SU-DHL-6 (cell line): ENCODE results near the gene DPP6.

Experiments
- H2AFZ ChIP-seq: fragments of 200-600 bp; sonication (generic); 2 replicates; pipeline ENCODE4 v1.6.1; 2014; ENCODE audit warnings: low read depth, mild to moderate bottlenecking, moderate library complexity, mixed read lengths, antibody characterized with exemption, low read length; ENCODE audit not compliant: severe bottlenecking
- H3F3A ChIP-seq: fragments of 200-600 bp; shearing (Covaris generic); 2 replicates; pipeline ENCODE4 v1.6.0; 2016; ENCODE audit warnings: antibody characterized with exemption, mild to moderate bottlenecking; ENCODE audit not compliant: insufficient read depth
- H3K27ac ChIP-seq: fragments of 200-600 bp; sonication (generic); 2 replicates; pipeline ENCODE4 v1.5.1; 2016; ENCODE audit warnings: low read depth, mild to moderate bottlenecking, low read length, moderate library complexity, mixed read lengths
- H3K27me3 ChIP-seq: fragments of 200-600 bp; sonication (generic), shearing (Covaris generic); 2 replicates; pipeline ENCODE4 v1.6.0; 2014; ENCODE audit warnings: mild to moderate bottlenecking, low read length
- H3K36me3 ChIP-seq: fragments of 200-600 bp; sonication (generic); 2 replicates; pipeline ENCODE4 v1.6.1; 2014; ENCODE audit warnings: mild to moderate bottlenecking, low read length, mixed read lengths
- H3K4me2 ChIP-seq: fragments of 300-600, 200-600 bp; shearing (Covaris generic), sonication (generic); 2 replicates; pipeline ENCODE4 v1.6.0; 2014; ENCODE audit warnings: low read length, low read depth, mild to moderate bottlenecking; ENCODE audit not compliant: poor library complexity, severe bottlenecking
- H3K4me3 ChIP-seq: fragments of 200-600 bp; sonication (generic); 2 replicates; pipeline ENCODE4 v1.5.1; 2014; ENCODE audit warnings: antibody characterized with exemption, low read length, mild to moderate bottlenecking, mixed read lengths; ENCODE audit not compliant: insufficient read depth, poor library complexity, severe bottlenecking
- H3K79me2 ChIP-seq: fragments of 200-600 bp; sonication (generic); 2 replicates; pipeline ENCODE4 v1.6.1; 2014; ENCODE audit warnings: mild to moderate bottlenecking, low read length, moderate library complexity; ENCODE audit not compliant: insufficient read depth
- H3K9ac ChIP-seq: fragments of 200-600 bp; sonication (generic); 2 replicates; pipeline ENCODE4 v1.7.0; 2014; ENCODE audit warnings: mild to moderate bottlenecking, low read length
- H3K9me2 ChIP-seq: fragments of 200-600 bp; sonication (generic); replicated peaks from 2 replicates; pipeline ENCODE4 v1.6.1; 2014; ENCODE audit warnings: low read length; ENCODE audit not compliant: insufficient read depth
- H3K9me3 ChIP-seq: fragments of 200-600 bp; sonication (generic); 2 replicates; pipeline ENCODE4 v1.6.1; 2014; ENCODE audit warnings: low read length, mixed read lengths; ENCODE audit not compliant: insufficient read depth
- H4K20me1 ChIP-seq: fragments of 200-600 bp; sonication (generic); 2 replicates; pipeline ENCODE4 v1.6.1; 2014; ENCODE audit warnings: low read depth, mild to moderate bottlenecking, antibody characterized with exemption, low read length, moderate library complexity, mixed read lengths
- CTCF ChIP-seq: fragments of 200-600 bp; sonication (generic); IDR thresholded peaks from one replicate; pipeline ENCODE4 v1.5.1; 2017; ENCODE audit warnings: antibody characterized with exemption, mild to moderate bottlenecking, low read length, moderate library complexity; ENCODE audit not compliant: insufficient read depth, poor library complexity, severe bottlenecking
- EZH2phosphoT487 ChIP-seq: fragments of 200-600 bp; sonication (generic), shearing (Covaris generic); conservative IDR thresholded peaks from 2 replicates; pipeline ENCODE4 v1.6.1; 2018; ENCODE audit warnings: mild to moderate bottlenecking, antibody characterized with exemption, low read length, moderate library complexity, mixed read lengths

Gene DPP6

GRCh38 chr7:154412105-154412504 lies 359.9 kb downstream of the DPP6 start:
- H2AFZ ChIP-seq, result no peak overlapping the region
- no peaks in the 10 kb centered on the region for H3K9me3 ChIP-seq
- no peaks in the 10 kb centered on the region for H3K36me3 ChIP-seq
- H3K4me3 ChIP-seq, result no peak overlapping the region
- no peak overlapping the region for H3K27ac ChIP-seq
- H3K9me2 ChIP-seq, result no peaks in the 10 kb centered on the region
- H3K4me2 ChIP-seq, result no peak overlapping the region
- TF ChIP-seq CTCF, result no peak
- no peak for TF ChIP-seq EZH2phosphoT487
- no peaks in the 10 kb centered on the region for H3K27me3 ChIP-seq
- no peaks in the 10 kb centered on the region for H3F3A ChIP-seq
- no peaks in the 10 kb centered on the region for H3K79me2 ChIP-seq
- H3K9ac ChIP-seq, result no peak overlapping the region
- H4K20me1 ChIP-seq, result no peaks in the 10 kb centered on the region

- TF ChIP-seq EZH2phosphoT487, result no peak
- TF ChIP-seq CTCF, result no peak
- H3K4me2 ChIP-seq, result no peak overlapping the region
- no peaks in the 10 kb centered on the region for H3K27me3 ChIP-seq
- H4K20me1 ChIP-seq, result no peaks in the 10 kb centered on the region
- no peak overlapping the region for H3K27ac ChIP-seq
- H3K9me3 ChIP-seq, result no peaks in the 10 kb centered on the region
- no peaks in the 10 kb centered on the region for H3K36me3 ChIP-seq
- H3K79me2 ChIP-seq, result no peaks in the 10 kb centered on the region
- H3F3A ChIP-seq, result no peaks in the 10 kb centered on the region
- no peak overlapping the region for H3K4me3 ChIP-seq
- no peak overlapping the region for H2AFZ ChIP-seq
- no peak overlapping the region for H3K9ac ChIP-seq
- H3K9me2 ChIP-seq, result no peaks in the 10 kb centered on the region
Observed at GRCh38 chr7:154415709-154416399, 363.7 kb downstream of the DPP6 start.

DNA sequence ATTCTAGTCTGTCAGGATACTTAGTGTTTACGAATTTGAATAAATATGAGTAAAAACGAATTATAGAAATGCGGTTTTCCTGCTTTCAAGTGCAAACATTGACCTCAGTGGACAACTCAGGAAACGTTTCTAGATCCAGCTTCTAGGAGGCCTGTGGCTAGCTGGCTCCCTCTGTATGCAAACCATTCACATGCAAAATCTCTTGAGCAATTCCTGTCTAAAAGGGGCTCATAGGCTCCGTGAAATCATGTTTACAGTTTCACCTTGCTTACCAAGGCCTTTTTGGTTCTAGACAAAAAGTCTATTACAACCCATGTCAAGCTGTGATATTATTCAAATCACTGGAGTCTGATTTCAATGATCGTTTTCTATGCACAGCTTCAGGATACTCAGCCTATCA lies 364.5 kb downstream of the DPP6 start:
- H3K9me3 ChIP-seq, result no peaks in the 10 kb centered on the region
- no peak overlapping the region for H3K9ac ChIP-seq
- H3K4me2 ChIP-seq, result no peak overlapping the region
- no peaks in the 10 kb centered on the region for H3K9me2 ChIP-seq
- H3K4me3 ChIP-seq, result no peak overlapping the region
- H3F3A ChIP-seq, result no peaks in the 10 kb centered on the region
- no peak overlapping the region for H3K27ac ChIP-seq
- no peaks in the 10 kb centered on the region for H4K20me1 ChIP-seq
- TF ChIP-seq CTCF, result no peak
- TF ChIP-seq EZH2phosphoT487, result no peak
- H3K79me2 ChIP-seq, result no peaks in the 10 kb centered on the region
- no peak overlapping the region for H2AFZ ChIP-seq
- no peaks in the 10 kb centered on the region for H3K27me3 ChIP-seq
- H3K36me3 ChIP-seq, result no peaks in the 10 kb centered on the region
